Tibial nerve (tissue), 4 donors: Measurements from ENCODE around the gene NIF3L1. TPM values are rescaled to one million over a fixed set of nuclear protein-coding genes. Genes with fewer than 3 reads are reported as not detected.

ENCODE experiments used
- DNase-seq, 2 donors: peaks; one replicate each; pipeline ENCODE4 v3.0.0-alpha.2; 2019; ENCODE audit warnings: low spot score in 2 of 2
- H3K27ac ChIP-seq, 4 donors: fragments of 200-600 bp; sonication (generic) in 3 of 4; one replicate each; pipeline ENCODE4 v1.5.1; 2017 to 2019; ENCODE audit warnings: mild to moderate bottlenecking in 1 of 4
- H3K27me3 ChIP-seq, 2 donors: fragments of 200-600 bp; sonication (generic) in 1 of 2; one replicate each; pipeline versions ENCODE4 v1.5.1 to v1.6.0; 2017 to 2019
- H3K36me3 ChIP-seq, 3 donors: fragments of 200-600 bp; sonication (generic); one replicate each; pipeline ENCODE4 v1.5.1; 2018 to 2019
- H3K4me1 ChIP-seq, 4 donors: fragments of 200-600 bp; sonication (generic) in 3 of 4; one replicate each; pipeline ENCODE4 v1.5.1; 2017 to 2019
- H3K4me3 ChIP-seq, 4 donors: fragments of 200-600 bp; sonication (generic) in 3 of 4; one replicate each; pipeline ENCODE4 v1.5.1; 2017 to 2019; ENCODE audit warnings: mild to moderate bottlenecking in 1 of 4, moderate library complexity in 1 of 4
- H3K9me3 ChIP-seq, 4 donors: fragments of 200-600 bp; sonication (generic) in 3 of 4; one replicate each; pipeline ENCODE4 v1.5.1; 2017 to 2019
- CTCF ChIP-seq, 5 experiments: fragments of 200-600 bp in 3 of 5; fragments of 450-650 bp in 2 of 5; sonication (generic) in 3 of 5; IDR thresholded peaks; one replicate each; pipeline ENCODE4 v1.5.1; 2016 to 2019; ENCODE audit warnings: antibody characterized with exemption in 5 of 5, mild to moderate bottlenecking in 3 of 5, moderate library complexity in 2 of 5
- EP300 ChIP-seq, 2 donors: sonication (generic); formaldehyde crosslinking; IDR thresholded peaks; one replicate each; pipeline ENCODE4 v1.6.1; 2017; ENCODE audit warnings: antibody characterized with exemption in 2 of 2, mild to moderate bottlenecking in 1 of 2
- POLR2A ChIP-seq, 2 donors: fragments of 450-650 bp; IDR thresholded peaks; one replicate each; pipeline ENCODE4 v1.6.1; 2017; ENCODE audit warnings: antibody characterized with exemption in 2 of 2, mild to moderate bottlenecking in 2 of 2, moderate library complexity in 2 of 2
- WGBS, 2 donors: methylation state at CpG; one replicate each; pipeline ENCODE4 v1.1.5; 2018; 5-methylcytosine and 5-hydroxymethylcytosine counted together
- total RNA-seq, 4 donors: library from RNA; depleted of rRNA; stranded (reverse); fragments of >200 nt; gene quantifications; one replicate each; pipeline ENCODE4 v1.1.0, GENCODE V29; 2016

Gene NIF3L1
- total RNA-seq, 4 donors from 2014 or later: 17.5 to 38.5 (median 21.5) TPM

- Histone ChIP-seq H3K27me3 (no peaks in the 10 kb centered on the region), H3K4me3 (peak within 1 kb of the TSS; percentile 84 to 98 (median 92)), H3K27ac (peak within 1 kb of the TSS; percentile 100), H3K36me3 (peaks cover 0 to 7% (median 0%) of the 10 kb centered on the region in 3 donors), H3K4me1 (peaks cover 0 to 44% (median 12%) of the 10 kb centered on the region in 4 donors), H3K9me3 (no peaks in the 10 kb centered on the region)
- TF ChIP-seq CTCF (IDR thresholded peaks at IDR 0.05): peak in 2 of 5 experiments; percentile 42 to 58
- peak; percentile 97 to 100 for TF ChIP-seq EP300 (IDR thresholded peaks at IDR 0.05)
- TF ChIP-seq POLR2A (IDR thresholded peaks at IDR 0.05): peak; percentile 100
- DNase-seq: peak; percentile 95 to 96
- WGBS, 2 donors: 1 to 2% methylated on average over 49 to 72 of the region's 89 CpGs
These were observed 24.8 kb upstream of the NIF3L1 start, which contains the start of gene CLK1 for GRCh38 chr2:200864176-200865034. Gene CLK1, minus strand, starts transcription at chr2:200864658. Its CDS starts 2,796 bp downstream, at chr2:200861862.

GRCh38 chr2:200869014-200869413, 20.2 kb upstream of the NIF3L1 start:
- Histone ChIP-seq H3K27ac (no peak overlapping the region), H3K9me3 (no peaks in the 10 kb centered on the region), H3K4me3 (no peak overlapping the region), H3K4me1 (peaks cover 0 to 20% (median 3%) of the 10 kb centered on the region in 4 donors), H3K36me3 (peaks cover 0 to 44% (median 0%) of the 10 kb centered on the region in 3 donors), H3K27me3 (no peaks in the 10 kb centered on the region)
- 91 to 97% methylated on average over 2 of the region's 2 CpGs for WGBS, 2 donors
- TF ChIP-seq CTCF (IDR thresholded peaks at IDR 0.05) (no peak), POLR2A (IDR thresholded peaks at IDR 0.05) (no peak), EP300 (IDR thresholded peaks at IDR 0.05) (no peak)
- no peak for DNase-seq

- WGBS, 2 donors: 82 to 87% methylated on average over 3 of the region's 3 CpGs
- peaks cover 0 to 65% (median 0%) of the 10 kb centered on the region in 3 donors for H3K36me3 ChIP-seq
- TF ChIP-seq EP300 (IDR thresholded peaks at IDR 0.05): no peak
- TF ChIP-seq CTCF (IDR thresholded peaks at IDR 0.05): no peak
- TF ChIP-seq POLR2A (IDR thresholded peaks at IDR 0.05): no peak
These were observed 18.0 kb upstream of the NIF3L1 start for GRCh38 chr2:200871151-200871550.

DNA sequence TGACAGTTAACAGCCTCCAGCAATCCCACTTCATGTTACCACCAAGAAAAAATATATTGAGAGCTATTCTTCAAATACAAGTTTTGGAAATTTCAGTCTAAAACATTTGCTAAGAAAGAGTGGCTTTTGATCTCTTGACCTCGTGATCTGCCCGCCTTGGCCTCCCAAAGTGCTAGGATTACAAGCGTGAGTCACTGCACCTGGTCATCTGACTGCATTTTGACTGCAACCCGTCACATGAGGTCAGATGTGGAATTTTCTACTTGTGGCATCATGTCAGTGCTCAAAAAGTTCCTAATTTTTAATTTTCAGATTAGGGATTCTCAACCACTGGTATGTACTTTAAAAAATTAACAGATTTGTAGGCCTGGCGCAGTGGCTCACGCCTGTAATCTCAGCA, 15.6 kb upstream of the NIF3L1 start:
- TF ChIP-seq POLR2A (IDR thresholded peaks at IDR 0.05) (no peak), EP300 (IDR thresholded peaks at IDR 0.05) (no peak), CTCF (IDR thresholded peaks at IDR 0.05) (no peak)
- WGBS, 2 donors: 97 to 98% methylated on average over 6 of the region's 6 CpGs
- peaks cover 0 to 90% (median 0%) of the 10 kb centered on the region in 3 donors for H3K36me3 ChIP-seq

More at GRCh38 chr2:200871151-200871550, 18.0 kb upstream of the NIF3L1 start:
- Histone ChIP-seq H3K9me3 (no peaks in the 10 kb centered on the region), H3K4me3 (no peak overlapping the region), H3K4me1 (peaks cover 0 to 13% (median 0%) of the 10 kb centered on the region in 4 donors), H3K27me3 (no peaks in the 10 kb centered on the region), H3K27ac (no peak overlapping the region)
- DNase-seq: no peak

GRCh38 chr2:200877443-200877842, 11.7 kb upstream of the NIF3L1 start:
- peaks cover 5 to 99% (median 6%) of the 10 kb centered on the region in 3 donors for H3K36me3 ChIP-seq
- H3K4me3 ChIP-seq: no peak overlapping the region
- no peak for TF ChIP-seq CTCF (IDR thresholded peaks at IDR 0.05)

More for the DNA sequence above, 15.6 kb upstream of the NIF3L1 start:
- H3K9me3 ChIP-seq: no peaks in the 10 kb centered on the region
- no peaks in the 10 kb centered on the region for H3K27me3 ChIP-seq
- H3K4me3 ChIP-seq: no peak overlapping the region
- H3K27ac ChIP-seq: no peak overlapping the region
- H3K4me1 ChIP-seq: no peaks in the 10 kb centered on the region
- no peak for DNase-seq

More at GRCh38 chr2:200877443-200877842, 11.7 kb upstream of the NIF3L1 start:
- no peaks in the 10 kb centered on the region for H3K9me3 ChIP-seq
- DNase-seq: no peak
- no peak overlapping the region for H3K27ac ChIP-seq
- H3K27me3 ChIP-seq: no peaks in the 10 kb centered on the region
- no peaks in the 10 kb centered on the region for H3K4me1 ChIP-seq
